Smooth muscle cell of the brain vasculature (primary cell): Measurements from ENCODE around the gene FOSB.

Source experiments
- DNase-seq: peaks from one replicate; pipeline ENCODE4 v3.0.0-alpha.2; 2012; ENCODE audit warnings: low read depth, low spot score

The FOSB gene

GRCh38 chr19:45468803-45469131 lies 971 bp downstream of the FOSB start:
- no peak for DNase-seq

GRCh38 chr19:45469132-45469944 lies 1.5 kb downstream of the FOSB start:
- peak; percentile 82 for DNase-seq

GRCh38 chr19:45469945-45470761 lies 2.4 kb downstream of the FOSB start:
- no peak for DNase-seq

GRCh38 chr19:45470762-45471081 lies 2.9 kb downstream of the FOSB start:
- DNase-seq = no peak

- no peak for DNase-seq
Observed at GRCh38 chr19:45471111-45471930, 3.5 kb downstream of the FOSB start.

- DNase-seq = no peak
Observed at GRCh38 chr19:45471931-45472562, 4.3 kb downstream of the FOSB start.

GRCh38 chr19:45472563-45473366 lies 5.0 kb downstream of the FOSB start:
- no peak for DNase-seq

GRCh38 chr19:45473367-45473681 lies 5.5 kb downstream of the FOSB start:
- DNase-seq = no peak

GRCh38 chr19:45473682-45474605 lies 6.1 kb downstream of the FOSB start:
- no peak for DNase-seq

GRCh38 chr19:45474606-45475521 lies 7.1 kb downstream of the FOSB start:
- DNase-seq = no peak

GRCh38 chr19:45475537-45476291 lies 7.9 kb downstream of the FOSB start:
- DNase-seq = no peak

GRCh38 chr19:45476304-45476703 lies 8.5 kb downstream of the FOSB start:
- DNase-seq = no peak

GRCh38 chr19:45477186-45477585 lies 9.4 kb downstream of the FOSB start:
- DNase-seq = no peak

- no peak for DNase-seq
Observed at GRCh38 chr19:45477713-45478453, 10.1 kb downstream of the FOSB start.

- peak; percentile 83 for DNase-seq
Observed at GRCh38 chr19:45478454-45479238, 10.8 kb downstream of the FOSB start.

- no peak for DNase-seq
Observed at GRCh38 chr19:45483033-45483432, 15.2 kb downstream of the FOSB start.
